BLaER1 treated with 17β-estradiol and CSF1 and Interleukin-3, amounts not matched to agents 10 nM and 100 nM (cell line): ENCODE results near the gene DNM3.

Experiments
- H3K27ac ChIP-seq, 11 experiments: shearing (Covaris generic); formaldehyde crosslinking; 2 replicates each; pipeline ENCODE4 v1.8.1; 2022
- H3K27me3 ChIP-seq, 11 experiments: shearing (Covaris generic); formaldehyde crosslinking; 2 replicates each; pipeline ENCODE4 v1.8.1; 2022
- H3K36me3 ChIP-seq, 11 experiments: shearing (Covaris generic); formaldehyde crosslinking; 2 replicates each; pipeline ENCODE4 v1.8.1; 2022
- H3K4me1 ChIP-seq, 10 experiments: shearing (Covaris generic); formaldehyde crosslinking; 2 replicates each; pipeline ENCODE4 v1.8.1; 2022
- H3K4me2 ChIP-seq, 11 experiments: shearing (Covaris generic); formaldehyde crosslinking; 2 replicates each; pipeline ENCODE4 v1.8.1; 2022
- H3K4me3 ChIP-seq, 10 experiments: shearing (Covaris generic); formaldehyde crosslinking; 2 replicates each; pipeline ENCODE4 v1.8.1; 2022
- H3K9ac ChIP-seq, 11 experiments: shearing (Covaris generic); formaldehyde crosslinking; 2 replicates each; pipeline ENCODE4 v1.8.1; 2022
- H3K9me3 ChIP-seq, 11 experiments: shearing (Covaris generic); formaldehyde crosslinking; replicated peaks in 1 of 11; 2 replicates each; pipeline ENCODE4 v1.8.1; 2022
- H4K20me1 ChIP-seq, 11 experiments: shearing (Covaris generic); formaldehyde crosslinking; 2 replicates each; pipeline ENCODE4 v1.8.1; 2022
- Cebpa-rat ChIP-seq, 11 experiments: shearing (Covaris generic); IDR thresholded peaks; 2 replicates each; pipeline ENCODE4 v1.8.1; 2022

The DNM3 gene

GRCh38 chr1:171939740-171940139 is 98.4 kb downstream of the DNM3 start:
- no peak overlapping the region for H3K27ac ChIP-seq
- H3K36me3 ChIP-seq: no peaks in the 10 kb centered on the region
- TF ChIP-seq Cebpa-rat (IDR thresholded peaks at IDR 0.05): no peak
- no peaks in the 10 kb centered on the region for H3K4me1 ChIP-seq
- H3K4me3 ChIP-seq: no peak overlapping the region
- no peak overlapping the region for H3K4me2 ChIP-seq
- no peak overlapping the region for H3K9ac ChIP-seq
- H3K27me3 ChIP-seq: no peaks in the 10 kb centered on the region
- no peaks in the 10 kb centered on the region for H3K9me3 ChIP-seq
- H4K20me1 ChIP-seq: no peaks in the 10 kb centered on the region

GRCh38 chr1:171940368-171940767 is 99.1 kb downstream of the DNM3 start:
- Histone ChIP-seq H3K4me2 (no peak overlapping the region), H3K27ac (no peak overlapping the region), H3K36me3 (no peaks in the 10 kb centered on the region), H3K27me3 (no peaks in the 10 kb centered on the region), H4K20me1 (no peaks in the 10 kb centered on the region), H3K4me1 (no peaks in the 10 kb centered on the region), H3K4me3 (no peak overlapping the region), H3K9ac (no peak overlapping the region), H3K9me3 (no peaks in the 10 kb centered on the region)
- TF ChIP-seq Cebpa-rat (IDR thresholded peaks at IDR 0.05): no peak

- H3K9me3 ChIP-seq: no peaks in the 10 kb centered on the region
- H3K4me1 ChIP-seq: no peaks in the 10 kb centered on the region
- H3K9ac ChIP-seq: no peak overlapping the region
- no peak for TF ChIP-seq Cebpa-rat (IDR thresholded peaks at IDR 0.05)
- H3K27me3 ChIP-seq: no peaks in the 10 kb centered on the region
- H3K36me3 ChIP-seq: no peaks in the 10 kb centered on the region
- no peak overlapping the region for H3K4me3 ChIP-seq
- H3K4me2 ChIP-seq: no peak overlapping the region
- no peak overlapping the region for H3K27ac ChIP-seq
- H4K20me1 ChIP-seq: no peaks in the 10 kb centered on the region
Observed at GRCh38 chr1:171941920-171942319, 100.6 kb downstream of the DNM3 start.

GRCh38 chr1:171943973-171944561 is 102.8 kb downstream of the DNM3 start:
- H3K4me2 ChIP-seq: no peak overlapping the region
- H3K27me3 ChIP-seq: no peaks in the 10 kb centered on the region
- no peaks in the 10 kb centered on the region for H3K36me3 ChIP-seq
- no peaks in the 10 kb centered on the region for H4K20me1 ChIP-seq
- TF ChIP-seq Cebpa-rat (IDR thresholded peaks at IDR 0.05): no peak
- H3K4me3 ChIP-seq: no peak overlapping the region
- H3K4me1 ChIP-seq: peaks cover 0 to 10% (median 2%) of the 10 kb centered on the region in 10 experiments; a peak in 8 of 20 replicates
- no peaks in the 10 kb centered on the region for H3K9me3 ChIP-seq
- no peak overlapping the region for H3K9ac ChIP-seq
- H3K27ac ChIP-seq: no peak overlapping the region

GRCh38 chr1:171948511-171948910 is 107.2 kb downstream of the DNM3 start:
- H3K9ac ChIP-seq: no peak overlapping the region
- peaks cover 0 to 15% (median 2%) of the 10 kb centered on the region in 10 experiments; a peak in 8 of 20 replicates for H3K4me1 ChIP-seq
- H3K27ac ChIP-seq: no peak overlapping the region
- H3K36me3 ChIP-seq: no peaks in the 10 kb centered on the region
- no peaks in the 10 kb centered on the region for H4K20me1 ChIP-seq
- H3K27me3 ChIP-seq: no peaks in the 10 kb centered on the region
- H3K4me3 ChIP-seq: no peak overlapping the region
- H3K4me2 ChIP-seq: peak overlapping the region in 6 of 11 experiments; percentile 2 to 52 (median 24); a peak in 5 of 22 replicates
- no peaks in the 10 kb centered on the region for H3K9me3 ChIP-seq
- TF ChIP-seq Cebpa-rat (IDR thresholded peaks at IDR 0.05): no peak

GRCh38 chr1:171949316-171949715 is 108.0 kb downstream of the DNM3 start:
- H3K4me3 ChIP-seq: no peak overlapping the region
- H3K4me1 ChIP-seq: peaks cover 0 to 15% (median 2%) of the 10 kb centered on the region in 10 experiments; a peak in 8 of 20 replicates
- H3K27me3 ChIP-seq: no peaks in the 10 kb centered on the region
- no peaks in the 10 kb centered on the region for H4K20me1 ChIP-seq
- H3K4me2 ChIP-seq: peak overlapping the region in 2 of 11 experiments; percentile 45 to 58; a peak in 4 of 22 replicates
- no peaks in the 10 kb centered on the region for H3K36me3 ChIP-seq
- no peak for TF ChIP-seq Cebpa-rat (IDR thresholded peaks at IDR 0.05)
- no peaks in the 10 kb centered on the region for H3K9me3 ChIP-seq
- H3K9ac ChIP-seq: no peak overlapping the region
- H3K27ac ChIP-seq: no peak overlapping the region

- Histone ChIP-seq H3K27ac (no peak overlapping the region), H3K4me3 (no peak overlapping the region), H3K4me2 (no peak overlapping the region), H3K9me3 (peaks cover 0 to 7% (median 0%) of the 10 kb centered on the region in 11 experiments; a peak in 4 of 22 replicates), H3K36me3 (no peaks in the 10 kb centered on the region), H3K9ac (no peak overlapping the region), H3K4me1 (peaks cover 0 to 7% (median 0%) of the 10 kb centered on the region in 10 experiments; a peak in 6 of 20 replicates), H3K27me3 (no peaks in the 10 kb centered on the region), H4K20me1 (no peaks in the 10 kb centered on the region)
- TF ChIP-seq Cebpa-rat (IDR thresholded peaks at IDR 0.05): no peak
Observed at GRCh38 chr1:171953835-171954234, 112.5 kb downstream of the DNM3 start.

GRCh38 chr1:171954361-171954760 is 113.1 kb downstream of the DNM3 start:
- TF ChIP-seq Cebpa-rat (IDR thresholded peaks at IDR 0.05): no peak
- no peak overlapping the region for H3K27ac ChIP-seq
- peaks cover 0 to 2% (median 0%) of the 10 kb centered on the region in 10 experiments; a peak in 4 of 20 replicates for H3K4me1 ChIP-seq
- H3K27me3 ChIP-seq: no peaks in the 10 kb centered on the region
- H3K9ac ChIP-seq: no peak overlapping the region
- peaks cover 0 to 7% (median 0%) of the 10 kb centered on the region in 11 experiments; a peak in 4 of 22 replicates for H3K9me3 ChIP-seq
- H3K4me3 ChIP-seq: no peak overlapping the region
- no peaks in the 10 kb centered on the region for H4K20me1 ChIP-seq
- no peaks in the 10 kb centered on the region for H3K36me3 ChIP-seq
- no peak overlapping the region for H3K4me2 ChIP-seq

- Histone ChIP-seq H3K27me3 (no peaks in the 10 kb centered on the region), H3K9ac (no peak overlapping the region), H3K27ac (no peak overlapping the region), H3K4me1 (no peaks in the 10 kb centered on the region), H3K9me3 (peaks cover 0 to 7% (median 0%) of the 10 kb centered on the region in 11 experiments; a peak in 4 of 22 replicates), H3K4me2 (no peak overlapping the region), H3K4me3 (no peak overlapping the region), H3K36me3 (no peaks in the 10 kb centered on the region), H4K20me1 (no peaks in the 10 kb centered on the region)
- TF ChIP-seq Cebpa-rat (IDR thresholded peaks at IDR 0.05): no peak
Observed at GRCh38 chr1:171961861-171962260, 120.6 kb downstream of the DNM3 start.

GRCh38 chr1:171963762-171964161 is 122.5 kb downstream of the DNM3 start:
- Histone ChIP-seq H3K9me3 (no peaks in the 10 kb centered on the region), H3K4me2 (no peak overlapping the region), H4K20me1 (no peaks in the 10 kb centered on the region), H3K9ac (no peak overlapping the region), H3K27me3 (no peaks in the 10 kb centered on the region), H3K4me1 (no peaks in the 10 kb centered on the region; a peak in 1 of 20 replicates), H3K36me3 (no peaks in the 10 kb centered on the region), H3K4me3 (no peak overlapping the region), H3K27ac (no peak overlapping the region)
- no peak for TF ChIP-seq Cebpa-rat (IDR thresholded peaks at IDR 0.05)
